GM12891 (cell line): ENCODE data around the gene APBA2.

ENCODE experiments used
- DNase-seq: peaks from one replicate; pipeline ENCODE4 v3.0.0; 2011; ENCODE audit warnings: low spot score; ENCODE audit not compliant: insufficient read length
- FAIRE-seq: peaks from 2 replicates; lab custom pipeline; 2011; peaks lifted over from hg19 to GRCh38; lab: Jason Lieb, UNC
- PAX5 ChIP-seq: IDR thresholded peaks from 2 replicates; pipeline ENCODE4 v1.6.1; 2011; ENCODE audit warnings: low read length, moderate library complexity, mild to moderate bottlenecking; ENCODE audit not compliant: insufficient read depth, severe bottlenecking
- POLR2A ChIP-seq: IDR thresholded peaks from 2 replicates; pipeline ENCODE4 v1.6.1; 2011; ENCODE audit warnings: low read depth, low read length, control low read depth
- POLR2AphosphoS5 ChIP-seq: IDR thresholded peaks from 2 replicates; pipeline ENCODE4 v1.6.1; 2011; ENCODE audit warnings: low read depth, low read length, control low read depth
- POU2F2 ChIP-seq: IDR thresholded peaks from 2 replicates; pipeline ENCODE4 v1.6.1; 2011; ENCODE audit warnings: low read depth, mild to moderate bottlenecking, control low read depth, low read length, moderate library complexity
- SPI1 ChIP-seq: IDR thresholded peaks from 2 replicates; pipeline ENCODE4 v1.6.1; 2011; ENCODE audit warnings: low read depth, low read length, control low read depth
- TAF1 ChIP-seq: IDR thresholded peaks from 2 replicates; pipeline ENCODE4 v1.6.1; 2011; ENCODE audit warnings: low read depth, low read length, control low read depth

Gene APBA2

DNA sequence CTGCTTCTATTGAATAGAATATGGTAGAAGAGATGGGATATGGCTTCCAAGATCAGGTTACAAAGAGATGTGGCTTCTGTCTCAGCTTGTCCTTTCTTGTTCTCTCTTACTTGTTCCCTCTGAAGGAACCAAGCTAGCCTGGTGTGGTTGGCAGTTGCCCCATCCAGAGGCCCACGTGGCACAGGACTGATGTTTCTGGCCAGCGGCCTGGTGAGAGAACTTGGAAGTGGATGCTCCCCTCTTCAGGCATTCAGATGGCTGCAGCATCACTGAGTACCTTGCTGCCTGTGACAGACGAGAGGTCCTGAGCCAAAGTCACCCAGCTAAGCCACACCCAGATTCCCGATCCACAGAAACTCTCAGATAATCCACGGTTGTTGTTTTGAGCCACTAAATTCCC lies 200.2 kb downstream of the APBA2 start:
- no peak for TF ChIP-seq PAX5
- TF ChIP-seq POLR2A = no peak
- no peak for TF ChIP-seq POU2F2
- no peak for TF ChIP-seq POLR2AphosphoS5
- TF ChIP-seq TAF1 = no peak
- no peak for TF ChIP-seq SPI1
- DNase-seq (no peak), FAIRE-seq (no peak)

GRCh38 chr15:29086891-29087290 lies 201.1 kb downstream of the APBA2 start:
- DNase-seq (no peak), FAIRE-seq (no peak)
- no peak for TF ChIP-seq PAX5
- no peak for TF ChIP-seq POLR2AphosphoS5
- TF ChIP-seq POLR2A = no peak
- no peak for TF ChIP-seq POU2F2
- TF ChIP-seq SPI1 = no peak

DNA sequence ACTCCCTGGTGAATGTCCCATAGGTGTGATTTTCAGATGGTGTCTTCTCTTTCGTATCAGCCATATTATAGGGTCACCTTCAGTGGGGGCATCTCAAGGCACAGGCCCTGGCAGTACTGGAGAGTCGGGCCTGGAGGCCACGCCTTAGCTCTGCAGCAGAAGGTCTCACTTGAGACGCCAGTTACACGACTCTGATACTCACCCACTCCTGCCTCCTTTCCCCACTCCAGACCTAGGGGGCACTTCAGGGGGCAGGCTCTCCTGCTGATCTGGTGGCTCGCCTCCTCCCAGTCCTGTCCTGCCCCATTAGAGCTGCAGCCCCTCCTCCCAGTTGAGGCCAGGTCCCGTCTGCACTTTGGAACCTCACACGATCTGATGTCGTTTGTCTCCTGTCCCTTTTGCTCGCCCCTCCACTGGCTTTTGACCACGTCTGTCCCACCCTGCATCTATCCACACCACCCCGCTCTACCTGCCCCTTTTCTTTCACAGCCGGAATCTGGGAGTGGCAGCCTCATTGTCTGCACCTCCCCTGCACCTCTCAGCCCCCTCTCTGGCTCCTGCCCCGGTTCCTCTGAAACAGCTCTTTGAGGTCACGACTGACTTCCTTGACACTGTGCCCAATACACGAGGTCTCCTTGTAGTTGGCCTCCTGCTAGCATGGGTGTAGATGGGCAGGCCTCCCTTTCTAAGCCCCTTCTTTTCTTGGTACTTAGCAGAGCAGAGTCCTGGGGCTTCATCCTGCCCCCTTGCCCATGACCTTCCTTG lies 201.9 kb downstream of the APBA2 start:
- TF ChIP-seq POU2F2 (no peak), SPI1 (no peak), TAF1 (no peak), PAX5 (no peak), POLR2AphosphoS5 (no peak), POLR2A (no peak)
- FAIRE-seq (no peak), DNase-seq (no peak)

- TF ChIP-seq PAX5 (no peak), POLR2A (no peak), POU2F2 (no peak), TAF1 (no peak)
- FAIRE-seq = no peak
Observed at GRCh38 chr15:29088666-29089065, 202.9 kb downstream of the APBA2 start.

DNA sequence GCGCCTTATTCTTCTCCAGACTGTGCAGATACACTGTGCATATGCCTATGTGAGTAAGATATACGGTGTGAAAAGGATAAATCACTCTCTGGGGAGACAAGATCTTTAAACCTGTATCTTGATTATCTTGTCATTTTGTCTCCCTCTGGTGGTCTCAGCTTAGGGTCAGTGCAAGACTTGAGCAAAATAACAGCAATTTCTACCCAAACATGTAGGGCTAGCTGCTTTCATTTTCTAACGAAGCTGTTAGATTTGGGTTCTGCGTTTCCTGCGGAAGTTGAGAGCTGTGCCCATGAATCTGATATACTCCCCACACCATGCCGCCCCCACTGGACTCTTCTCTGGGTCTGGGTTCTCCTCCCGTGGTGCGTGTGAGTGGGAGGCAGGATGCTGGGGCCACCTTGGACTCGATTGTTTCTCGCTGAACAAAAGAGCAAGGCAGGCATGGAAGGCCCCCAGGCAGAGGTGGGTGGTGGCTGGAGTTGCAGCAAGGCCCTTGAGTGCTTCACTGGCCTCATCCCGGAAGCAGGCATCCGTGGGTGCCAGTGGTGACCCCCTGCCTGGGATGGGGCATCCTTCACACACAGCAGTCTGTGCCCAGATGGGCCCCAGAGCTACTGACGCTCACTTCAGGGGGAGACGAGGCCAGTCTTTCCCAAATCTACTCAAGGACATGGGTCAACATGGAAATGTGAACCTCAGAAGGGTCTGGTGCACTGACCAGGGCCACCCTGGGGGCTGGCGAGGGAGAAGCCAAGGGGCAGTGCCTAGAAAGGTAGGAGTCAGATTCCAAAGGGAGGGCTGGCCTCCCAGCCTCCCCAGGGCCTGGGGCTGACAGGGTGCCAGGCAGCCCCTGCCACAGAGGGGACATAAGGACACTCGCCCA lies 204.2 kb downstream of the APBA2 start:
- TF ChIP-seq POLR2AphosphoS5 (no peak), TAF1 (no peak), PAX5 (no peak), POU2F2 (no peak), SPI1 (no peak), POLR2A (no peak)
- DNase-seq (no peak), FAIRE-seq (no peak)

More at GRCh38 chr15:29088666-29089065, 202.9 kb downstream of the APBA2 start:
- no peak for DNase-seq

DNA sequence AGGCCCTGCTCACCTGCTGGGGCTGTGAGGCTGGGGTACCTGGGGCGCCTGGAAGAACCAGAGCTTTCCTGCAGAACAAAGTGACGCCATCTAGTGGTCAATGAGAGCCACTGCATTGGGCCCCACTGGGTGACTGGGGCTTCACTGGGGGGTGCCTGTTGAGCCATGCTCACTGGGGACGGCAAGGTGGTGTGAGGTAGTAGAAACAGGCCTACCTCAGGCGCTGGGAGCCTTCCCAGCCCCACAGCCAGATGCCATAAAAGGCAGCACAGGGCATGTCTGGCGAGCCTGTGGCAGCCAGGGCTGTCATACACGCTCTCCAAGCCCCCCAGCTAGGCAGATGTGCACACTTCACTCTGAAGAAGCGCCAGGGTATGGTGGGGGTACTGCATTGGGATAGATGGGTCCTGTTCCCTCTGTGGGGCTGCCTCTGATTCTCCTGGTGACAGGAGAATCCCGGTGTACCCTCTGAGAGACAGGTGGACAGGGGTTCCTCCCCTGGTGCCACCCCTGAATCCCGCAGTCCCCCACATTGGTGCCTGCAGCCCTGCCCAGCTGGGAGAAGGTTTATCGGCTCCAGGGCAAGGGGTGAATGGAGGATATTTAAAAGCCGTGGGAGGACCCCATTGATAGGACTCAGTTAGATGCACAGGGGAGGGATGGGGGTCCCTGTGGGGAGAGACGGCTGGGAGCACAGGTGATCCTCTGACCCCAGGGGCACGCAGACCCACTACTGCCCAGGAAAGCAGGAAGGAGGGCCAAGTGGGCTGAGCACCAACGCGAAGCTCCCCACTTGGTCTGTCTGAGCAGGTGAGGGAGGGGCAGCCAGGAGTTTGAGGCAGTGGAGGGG lies 205.1 kb downstream of the APBA2 start:
- TF ChIP-seq SPI1 (no peak), POLR2A (no peak), PAX5 (no peak), POLR2AphosphoS5 (no peak), TAF1 (no peak), POU2F2 (no peak)
- DNase-seq (peak; percentile 62), FAIRE-seq (no peak)

DNA sequence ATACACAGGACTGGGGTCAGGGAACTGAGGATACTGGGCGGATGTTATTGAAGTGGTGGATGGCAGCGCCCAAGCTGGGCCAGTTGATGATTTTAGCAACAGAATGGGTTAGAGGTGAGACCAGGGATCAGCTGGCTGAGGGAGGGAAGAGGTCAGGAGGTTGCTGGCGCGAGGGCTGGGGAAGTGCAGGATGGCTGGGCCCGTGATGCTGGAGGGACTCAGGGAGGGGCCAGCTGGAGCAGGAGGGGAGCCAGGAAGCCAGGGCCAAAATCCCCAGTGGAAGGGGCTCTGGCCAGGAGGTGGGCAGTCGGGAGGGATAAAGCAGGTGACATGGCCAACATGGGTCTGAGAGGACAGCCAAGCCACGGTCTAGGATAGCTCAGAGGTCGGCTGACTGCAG lies 205.9 kb downstream of the APBA2 start:
- TF ChIP-seq POU2F2 (no peak), TAF1 (no peak), POLR2AphosphoS5 (no peak), POLR2A (no peak), PAX5 (no peak), SPI1 (no peak)
- no peak for DNase-seq
- no peak for FAIRE-seq

DNA sequence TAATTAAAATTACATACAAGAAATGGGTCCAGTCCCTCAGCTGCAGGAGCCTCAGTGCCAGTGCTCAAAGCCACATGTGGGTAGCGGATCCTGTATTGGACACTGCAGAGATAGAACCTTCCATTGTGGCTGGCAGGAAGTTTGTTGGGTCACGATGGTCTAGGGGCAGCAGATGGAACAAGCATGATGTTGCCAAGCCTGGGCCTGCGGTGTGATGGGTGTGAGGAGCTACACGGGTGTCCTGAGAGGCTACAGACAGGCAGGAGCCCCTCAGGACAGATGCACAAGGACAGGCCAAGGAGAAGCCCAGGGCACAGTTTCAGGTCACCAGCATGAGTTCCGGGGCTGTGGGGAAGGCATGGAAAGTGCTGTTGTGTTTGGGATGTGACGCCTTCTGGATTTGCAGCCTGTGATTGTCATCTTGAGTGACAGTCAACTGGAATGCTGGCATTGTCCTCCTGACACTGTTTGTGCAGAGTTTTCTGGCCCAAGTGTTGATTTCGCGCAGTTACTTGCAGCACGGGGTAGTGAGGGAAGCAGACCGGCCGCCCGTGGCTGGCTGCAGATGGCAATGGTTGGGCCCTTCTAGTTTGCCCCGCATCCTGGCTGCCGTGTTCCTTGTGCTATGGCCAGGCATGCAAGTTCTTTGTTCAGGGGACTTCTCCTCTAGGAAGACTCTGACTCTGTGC lies 206.7 kb downstream of the APBA2 start:
- no peak for DNase-seq
- no peak for FAIRE-seq
- TF ChIP-seq POU2F2 (no peak), POLR2A (no peak), POLR2AphosphoS5 (no peak), TAF1 (no peak), SPI1 (no peak), PAX5 (no peak)

- no peak for FAIRE-seq
- no peak for TF ChIP-seq PAX5
- DNase-seq = no peak
Observed at GRCh38 chr15:29093065-29093435, 207.3 kb downstream of the APBA2 start.
